IMR-90 (cell line): ENCODE data around the gene TRIP4.
"Not testable (repeated sequence)": the region's sequence is repeated elsewhere in the genome, so short reads cannot be mapped to it uniquely, and the experiment has no call there.

Experiments
- CEBPB ChIP-seq: IDR thresholded peaks from 2 replicates; pipeline ENCODE4 v1.6.1; 2012; ENCODE audit warnings: low read depth, low read length, improper control_type of control experiment
- ELK1 ChIP-seq: fragments of 150-350 bp; IDR thresholded peaks from 2 replicates; pipeline ENCODE4 v1.6.1; 2016; ENCODE audit warnings: low read depth, mild to moderate bottlenecking, low read length, moderate library complexity, borderline replicate concordance
- MAFK ChIP-seq: IDR thresholded peaks from 2 replicates; pipeline ENCODE4 v1.6.1; 2012; ENCODE audit warnings: low read depth, low read length, improper control_type of control experiment
- NFE2L2 ChIP-seq: fragments of 150-350 bp; IDR thresholded peaks from 2 replicates; pipeline ENCODE4 v1.6.1; 2016; ENCODE audit warnings: low read depth, mild to moderate bottlenecking, low read length
- POLR2A ChIP-seq: IDR thresholded peaks from 2 replicates; pipeline ENCODE4 v1.6.1; 2012; ENCODE audit warnings: mild to moderate bottlenecking, low read depth, low read length
- RCOR1 ChIP-seq: IDR thresholded peaks from 2 replicates; pipeline ENCODE4 v1.6.1; 2012; ENCODE audit warnings: mild to moderate bottlenecking, low read length, improper control_type of control experiment; ENCODE audit not compliant: insufficient replicate concordance
- RFX5 ChIP-seq: IDR thresholded peaks from 2 replicates; pipeline ENCODE4 v1.8.0; 2012; ENCODE audit warnings: low read depth, mild to moderate bottlenecking, low read length, moderate library complexity
- USF2 ChIP-seq: fragments of 150-350 bp; IDR thresholded peaks from 2 replicates; pipeline ENCODE4 v1.6.1; 2017; ENCODE audit warnings: mild to moderate bottlenecking, antibody characterized with exemption, low read length, low read depth
- TF ChIP-seq, protein P1 (sequence below): conservative IDR thresholded peaks from 2 replicates; pipeline ENCODE4 v1.5.1; 2012; ENCODE audit warnings: mild to moderate bottlenecking, low read depth, low read length, improper control_type of control experiment

DNA sequence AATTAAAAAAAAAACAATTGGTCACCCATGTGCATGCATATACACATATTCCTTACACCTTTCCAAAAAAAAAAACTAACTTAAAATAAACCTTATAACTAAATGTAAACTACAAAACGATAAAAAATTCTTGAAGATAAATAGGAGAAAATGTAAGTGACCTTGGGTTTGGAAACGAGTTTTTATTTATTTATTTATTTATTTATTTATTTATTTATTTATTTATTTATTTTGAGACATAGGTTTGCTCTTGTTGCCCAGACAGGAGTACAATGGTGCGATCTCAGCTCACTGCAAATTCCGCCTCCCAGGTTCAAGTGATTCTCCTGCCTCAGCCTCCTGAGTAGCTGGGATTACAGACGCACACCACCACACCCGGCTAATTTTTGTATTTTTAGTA lies 41.4 kb upstream of the TRIP4 start:
- TF ChIP-seq, protein P1, sequence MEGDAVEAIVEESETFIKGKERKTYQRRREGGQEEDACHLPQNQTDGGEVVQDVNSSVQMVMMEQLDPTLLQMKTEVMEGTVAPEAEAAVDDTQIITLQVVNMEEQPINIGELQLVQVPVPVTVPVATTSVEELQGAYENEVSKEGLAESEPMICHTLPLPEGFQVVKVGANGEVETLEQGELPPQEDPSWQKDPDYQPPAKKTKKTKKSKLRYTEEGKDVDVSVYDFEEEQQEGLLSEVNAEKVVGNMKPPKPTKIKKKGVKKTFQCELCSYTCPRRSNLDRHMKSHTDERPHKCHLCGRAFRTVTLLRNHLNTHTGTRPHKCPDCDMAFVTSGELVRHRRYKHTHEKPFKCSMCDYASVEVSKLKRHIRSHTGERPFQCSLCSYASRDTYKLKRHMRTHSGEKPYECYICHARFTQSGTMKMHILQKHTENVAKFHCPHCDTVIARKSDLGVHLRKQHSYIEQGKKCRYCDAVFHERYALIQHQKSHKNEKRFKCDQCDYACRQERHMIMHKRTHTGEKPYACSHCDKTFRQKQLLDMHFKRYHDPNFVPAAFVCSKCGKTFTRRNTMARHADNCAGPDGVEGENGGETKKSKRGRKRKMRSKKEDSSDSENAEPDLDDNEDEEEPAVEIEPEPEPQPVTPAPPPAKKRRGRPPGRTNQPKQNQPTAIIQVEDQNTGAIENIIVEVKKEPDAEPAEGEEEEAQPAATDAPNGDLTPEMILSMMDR = not testable (repeated sequence)
- TF ChIP-seq POLR2A, NFE2L2, MAFK, USF2, RCOR1, ELK1, CEBPB, RFX5: not testable (repeated sequence)
